Placental pericyte (primary cell): ENCODE data around the gene DACH1. TPM values are rescaled to one million over a fixed set of nuclear protein-coding genes. Genes with fewer than 3 reads are reported as not detected.

Experiments used
- total RNA-seq: library from RNA; depleted of rRNA; stranded (reverse); fragments of >200 nt; gene quantifications from 2 replicates; pipeline ENCODE4 v1.2.3, GENCODE V29; 2012

The DACH1 gene
- 1.8 and 2.1 TPM in 2 replicates for total RNA-seq

GRCh38 chr13:71867131-71867814, at the start of gene DACH1:
TSS of gene DACH1 (minus strand) at chr13:71867204.

